Heart left ventricle (tissue), 13 donors: ENCODE measurements around the gene AMFR.

Experiments
- CTCF ChIP-seq, 12 donors: fragments of 200-600 bp; sonication (generic) in 4 of 12; IDR thresholded peaks; one replicate each; pipeline versions ENCODE4 v1.5.0 to v1.8.0; 2018 to 2022; ENCODE audit warnings: antibody characterized with exemption in 12 of 12, mild to moderate bottlenecking in 5 of 12
- POLR2A ChIP-seq, 2 donors: fragments of 450-650 bp; IDR thresholded peaks; one replicate each; pipeline ENCODE4 v1.6.1; 2017; ENCODE audit warnings: antibody characterized with exemption in 2 of 2, mild to moderate bottlenecking in 2 of 2, moderate library complexity in 2 of 2
- donor health status: ischemic (EF 13 %, LVEDD 7.1; RV severe dilation, severe dysfunction).
- donor health status: DM: no; HTN: yes; CAD: no.
- donor health status: DM: no; HTN: no; CAD: no.
- donor health status: ischemic (EF 25% LVEDD 6.9; RV normal size, moderate dysfunction).
- donor health status: ischemic (EF 25% LVEDD 5.7; RV mildly dilated, moderate dysfunction).
- donor health status: ischemic (EF 35%, LVEDD 5.7; RV mildly dilated, moderate dysfunction).
- donor health status: nonischemic (EF 11% LVEDD 7.7; RV severe dilation, severe dysfunction).
- donor health status: DM: yes; HTN: yes; CAD: no.
- donor health status: PGD.
- donor health status: ischemic (EF 29% LVEDD 5.4; RV normal size, mild dysfunction).
- donor health status: nonischemic (EF 23%, LVEDD 6.1; RV moderate dilation, normal function).

GRCh38 chr16:56347166-56347565, 78.2 kb downstream of the AMFR start:
- no peak for TF ChIP-seq POLR2A (IDR thresholded peaks at IDR 0.05)
- TF ChIP-seq CTCF (IDR thresholded peaks at IDR 0.05), result no peak
